CD14-positive monocyte (primary cell): ENCODE measurements around the gene DUS3L. TPM values are rescaled to one million over a fixed set of nuclear protein-coding genes. Genes with fewer than 3 reads are reported as not detected.

ENCODE experiments used
- DNase-seq, 3 donors: peaks; one replicate each; pipeline ENCODE4 v3.0.0-alpha.2; 2011 to 2022
- H2AFZ ChIP-seq: 2 replicates; pipeline ENCODE4 v1.6.0; 2012; ENCODE audit warnings: mild to moderate bottlenecking, low read depth, low read length, inconsistent platforms; ENCODE audit not compliant: insufficient read depth, poor library complexity, severe bottlenecking
- H3K27ac ChIP-seq, 2 donors: 1 replicate in 1 of 2; 2 replicates in 1 of 2; pipeline ENCODE4 v1.5.1; 2012 to 2013; ENCODE audit warnings: low read length in 2 of 2, control low read depth in 1 of 2, inconsistent platforms in 1 of 2, low read depth in 1 of 2, mild to moderate bottlenecking in 1 of 2
- H3K27me3 ChIP-seq, 2 donors: one replicate each; pipeline versions ENCODE4 v1.6.0 to v1.6.1; 2011 to 2013; ENCODE audit warnings: low read length in 2 of 2; ENCODE audit not compliant: control insufficient read depth in 2 of 2, insufficient read depth in 2 of 2
- H3K36me3 ChIP-seq, 2 donors: replicated peaks in 1 of 2; 1 replicate in 1 of 2; 2 replicates in 1 of 2; pipeline versions ENCODE4 v1.5.1 to v1.6.1; 2012 to 2013; ENCODE audit warnings: low read length in 2 of 2, control low read depth in 1 of 2, inconsistent platforms in 1 of 2, mild to moderate bottlenecking in 1 of 2; ENCODE audit not compliant: insufficient read depth in 2 of 2, control insufficient read depth in 1 of 2
- H3K4me1 ChIP-seq, 2 donors: 1 replicate in 1 of 2; 2 replicates in 1 of 2; pipeline versions ENCODE4 v1.5.1 to v1.6.1; 2012 to 2013; ENCODE audit warnings: low read length in 2 of 2, control low read depth in 1 of 2, inconsistent platforms in 1 of 2, mild to moderate bottlenecking in 1 of 2, moderate library complexity in 1 of 2; ENCODE audit not compliant: insufficient read depth in 2 of 2, control insufficient read depth in 1 of 2
- H3K4me2 ChIP-seq: replicated peaks from 2 replicates; pipeline ENCODE3; 2012; ENCODE audit warnings: low read length, moderate library complexity, mild to moderate bottlenecking; ENCODE audit not compliant: poor library complexity, severe bottlenecking; ENCODE audit errors: extremely low read depth
- H3K4me3 ChIP-seq, 3 experiments: fragments of 200-600 bp in 1 of 3; sonication (generic) in 1 of 3; replicated peaks in 1 of 3; 1 replicate in 2 of 3; 2 replicates in 1 of 3; pipeline ENCODE4 v1.5.1; 2011 to 2013; ENCODE audit warnings: low read length in 3 of 3, mild to moderate bottlenecking in 3 of 3, control low read depth in 2 of 3, low read depth in 2 of 3, inconsistent platforms in 1 of 3, moderate library complexity in 1 of 3
- H3K79me2 ChIP-seq: 2 replicates; pipeline ENCODE4 v1.6.0; 2012; ENCODE audit warnings: mild to moderate bottlenecking, control low read depth, inconsistent platforms, low read length, moderate library complexity; ENCODE audit not compliant: insufficient read depth
- H3K9ac ChIP-seq: 2 replicates; pipeline ENCODE4 v1.6.0; 2017; ENCODE audit warnings: low read length, mild to moderate bottlenecking; ENCODE audit not compliant: insufficient read depth, poor library complexity, severe bottlenecking
- H3K9me3 ChIP-seq, 2 donors: replicated peaks in 1 of 2; 1 replicate in 1 of 2; 2 replicates in 1 of 2; pipeline versions ENCODE4 v1.5.1 to v1.6.1; 2012 to 2013; ENCODE audit warnings: low read length in 2 of 2, control low read depth in 1 of 2; ENCODE audit not compliant: control insufficient read depth in 1 of 2, insufficient read depth in 1 of 2
- H4K20me1 ChIP-seq: 2 replicates; pipeline ENCODE4 v1.6.0; 2012; ENCODE audit warnings: mild to moderate bottlenecking, low read length, control low read depth, moderate library complexity; ENCODE audit not compliant: insufficient read depth
- H3K27ac Mint-ChIP-seq, 7 donors: one replicate each; pipeline ENCODE4 v1.8.0; 2020; ENCODE audit warnings: mild to moderate bottlenecking in 7 of 7, mixed read lengths in 7 of 7, moderate library complexity in 6 of 7, inconsistent platforms in 2 of 7
- H3K27me3 Mint-ChIP-seq, 3 donors: one replicate each; pipeline ENCODE4 v1.8.0; 2021 to 2022; ENCODE audit warnings: low read depth in 3 of 3, mild to moderate bottlenecking in 3 of 3, mixed read lengths in 3 of 3, moderate library complexity in 3 of 3, inconsistent platforms in 1 of 3
- H3K36me3 Mint-ChIP-seq, 2 donors: one replicate each; pipeline ENCODE4 v1.8.0; 2020; ENCODE audit warnings: mixed read lengths in 2 of 2, inconsistent platforms in 1 of 2, mild to moderate bottlenecking in 1 of 2
- H3K4me1 Mint-ChIP-seq: one replicate; pipeline ENCODE4 v1.8.0; 2020; ENCODE audit warnings: mild to moderate bottlenecking, mixed read lengths
- H3K4me3 Mint-ChIP-seq, 2 donors: one replicate each; pipeline ENCODE4 v1.8.0; 2020; ENCODE audit warnings: mild to moderate bottlenecking in 2 of 2, mixed read lengths in 2 of 2, moderate library complexity in 1 of 2
- H3K9me3 Mint-ChIP-seq, 7 donors: one replicate each; pipeline ENCODE4 v1.8.0; 2020 to 2022; ENCODE audit warnings: mixed read lengths in 7 of 7, mild to moderate bottlenecking in 6 of 7, moderate library complexity in 6 of 7, inconsistent platforms in 2 of 7
- CTCF ChIP-seq: fragments of 200-600 bp; IDR thresholded peaks from one replicate; pipeline ENCODE4 v1.8.0; 2022; ENCODE audit warnings: antibody characterized with exemption, mild to moderate bottlenecking
- WGBS: methylation state at CpG from one replicate; pipeline ENCODE4 v1.1.5; 2013; ENCODE audit warnings: missing lambda C conversion rate; ENCODE audit not compliant: insufficient coverage; 5-methylcytosine and 5-hydroxymethylcytosine counted together
- intact Hi-C, 2 donors: fragments of 100-400 bp; cut with micrococcal nuclease; formaldehyde crosslinking; loops; one replicate each; pipeline versions ENCODE4 v1.15.0 to v1.15.1; 2023
- polyA plus RNA-seq, 3 donors: library from polyadenylated mRNA; depleted of rRNA in 1 of 3; unstranded in 2 of 3; stranded (reverse) in 1 of 3; fragments of 300-500 nt in 2 of 3; fragments of >200 nt in 1 of 3; fragmentation: Illumina TruSeq in 2 of 3; gene quantifications; 1 replicate in 2 of 3; 2 replicates in 1 of 3; pipeline ENCODE4 v1.2.3, GENCODE V29; 2012 to 2021

Gene DUS3L
- polyA plus RNA-seq, 3 donors, result 17.4 to 40.2 (median 23.4) TPM

GRCh38 chr19:5765220-5765619 lies 25.7 kb downstream of the DUS3L start:
- Histone ChIP-seq H3K4me1 (no peaks in the 10 kb centered on the region), H3K4me3 (no peak overlapping the region), H3K9ac (no peak overlapping the region), H3K79me2 (no peaks in the 10 kb centered on the region), H2AFZ (no peak overlapping the region), H4K20me1 (no peaks in the 10 kb centered on the region), H3K27ac (no peak overlapping the region), H3K4me2 (no peak overlapping the region), H3K9me3 (no peaks in the 10 kb centered on the region), H3K27me3 (no peaks in the 10 kb centered on the region), H3K36me3 (no peaks in the 10 kb centered on the region)
- Mint-ChIP-seq H3K36me3 (no peaks in the 10 kb centered on the region), H3K27ac (no peak overlapping the region), H3K9me3 (peaks cover 0 to 10% (median 1%) of the 10 kb centered on the region in 7 donors), H3K27me3 (peaks cover 0 to 10% (median 2%) of the 10 kb centered on the region in 3 donors), H3K4me3 (no peak overlapping the region), H3K4me1 (no peaks in the 10 kb centered on the region)
- no peak for TF ChIP-seq CTCF
- no peak for DNase-seq
- 100% methylated on average over 1 of the region's 3 CpGs for WGBS
- intact Hi-C loops, result no loop called here

- Histone ChIP-seq H3K79me2 (no peaks in the 10 kb centered on the region), H3K9me3 (no peaks in the 10 kb centered on the region), H3K27me3 (no peaks in the 10 kb centered on the region), H4K20me1 (no peaks in the 10 kb centered on the region), H3K4me2 (no peak overlapping the region), H3K36me3 (no peaks in the 10 kb centered on the region), H3K9ac (no peak overlapping the region), H2AFZ (no peak overlapping the region), H3K27ac (no peak overlapping the region), H3K4me3 (no peak overlapping the region), H3K4me1 (no peaks in the 10 kb centered on the region)
- intact Hi-C loops, result no loop called here
- Mint-ChIP-seq H3K4me3 (peak overlapping the region in 1 of 2 donors; percentile 5), H3K4me1 (no peaks in the 10 kb centered on the region), H3K27ac (no peak overlapping the region), H3K9me3 (peaks cover 0 to 8% (median 1%) of the 10 kb centered on the region in 7 donors), H3K27me3 (peaks cover 2 to 9% (median 3%) of the 10 kb centered on the region in 3 donors), H3K36me3 (no peaks in the 10 kb centered on the region)
- 97% methylated on average over 2 of the region's 5 CpGs for WGBS
- DNase-seq, result no peak
- TF ChIP-seq CTCF, result no peak
Observed at GRCh38 chr19:5762608-5763217, 28.2 kb downstream of the DUS3L start.
